Heart left ventricle (tissue), 16 donors: Measurements from ENCODE around the gene CDS1. TPM values are rescaled to one million over a fixed set of nuclear protein-coding genes. Genes with fewer than 3 reads are reported as not detected.

Experiments
- ATAC-seq, 4 donors: fragments of 200-7000 bp; cut with Tn5 transposase; one replicate each; pipeline ENCODE4 v1.9.1; 2020 to 2022; ENCODE audit warnings: moderate library complexity in 4 of 4, mild to moderate bottlenecking in 3 of 4, moderate number of reproducible peaks in 1 of 4
- DNase-seq, 5 donors: peaks; one replicate each; pipeline ENCODE4 v3.0.0-alpha.2; 2020
- H3K27ac ChIP-seq, 12 donors: fragments of 200-600 bp; sonication (generic) in 4 of 12; one replicate each; pipeline versions ENCODE4 v1.5.0 to v1.8.0; 2016 to 2022; ENCODE audit warnings: mild to moderate bottlenecking in 2 of 12
- H3K27me3 ChIP-seq, 9 donors: fragments of 200-600 bp; sonication (generic) in 2 of 9; one replicate each; pipeline versions ENCODE4 v1.5.1 to v1.8.0; 2016 to 2022; ENCODE audit warnings: mild to moderate bottlenecking in 3 of 9
- H3K36me3 ChIP-seq, 9 donors: fragments of 200-600 bp; sonication (generic) in 2 of 9; one replicate each; pipeline versions ENCODE4 v1.5.0 to v1.8.0; 2018 to 2022; ENCODE audit warnings: mild to moderate bottlenecking in 2 of 9
- H3K4me1 ChIP-seq, 12 donors: fragments of 200-600 bp; sonication (generic) in 4 of 12; one replicate each; pipeline versions ENCODE4 v1.5.0 to v1.8.0; 2016 to 2022; ENCODE audit warnings: mild to moderate bottlenecking in 3 of 12
- H3K4me3 ChIP-seq, 12 donors: fragments of 200-600 bp; sonication (generic) in 4 of 12; one replicate each; pipeline versions ENCODE4 v1.5.0 to v1.8.0; 2017 to 2022; ENCODE audit warnings: mild to moderate bottlenecking in 9 of 12, moderate library complexity in 4 of 12
- H3K9me3 ChIP-seq, 12 donors: fragments of 200-600 bp; sonication (generic) in 4 of 12; one replicate each; pipeline versions ENCODE4 v1.5.0 to v1.8.0; 2016 to 2022; ENCODE audit warnings: mild to moderate bottlenecking in 1 of 12
- CTCF ChIP-seq, 12 donors: fragments of 200-600 bp; sonication (generic) in 4 of 12; IDR thresholded peaks; one replicate each; pipeline versions ENCODE4 v1.5.0 to v1.8.0; 2018 to 2022; ENCODE audit warnings: antibody characterized with exemption in 12 of 12, mild to moderate bottlenecking in 5 of 12
- POLR2A ChIP-seq, 2 donors: fragments of 450-650 bp; IDR thresholded peaks; one replicate each; pipeline ENCODE4 v1.6.1; 2017; ENCODE audit warnings: antibody characterized with exemption in 2 of 2, mild to moderate bottlenecking in 2 of 2, moderate library complexity in 2 of 2
- WGBS, 4 donors: extraction: QIAGEN DNeasy Blood & Tissue Kit in 2 of 4; methylation state at CpG; one replicate each; pipeline versions ENCODE4 v1.1.5 to v1.1.7; 2013 to 2018; 5-methylcytosine and 5-hydroxymethylcytosine counted together
- intact Hi-C, 10 donors: fragments of 100-400 bp; cut with DNase I; formaldehyde crosslinking; loops; one replicate each; pipeline versions ENCODE4 v1.11.1 to v1.14.2; 2022
- polyA plus RNA-seq, 2 donors: library from polyadenylated mRNA; stranded (reverse); fragments of 200-250 nt; gene quantifications; one replicate each; pipeline ENCODE4 v1.2.3, GENCODE V29; 2013
- total RNA-seq, 9 donors: library from RNA; depleted of rRNA in 2 of 9; stranded (reverse); fragments of >200 nt in 2 of 9; fragmentation: NEBNext Ultra II Directional in 3 of 9; extraction: Animal tissue kit (Norgen Biotek cat#: 25700) in 3 of 9; gene quantifications; one replicate each; pipeline versions ENCODE4 v1.1.0 to v1.2.4, GENCODE V29; 2016 to 2023
- donor health status: ischemic (EF 13 %, LVEDD 7.1; RV severe dilation, severe dysfunction).
- donor health status: healthy with polysubstance abuse.
- donor health status: DM: no; HTN: yes; CAD: no.
- donor health status: DM: no; HTN: no; CAD: no.
- donor health status: ischemic (EF 25% LVEDD 6.9; RV normal size, moderate dysfunction).
- donor health status: ischemic (EF 25% LVEDD 5.7; RV mildly dilated, moderate dysfunction).
- donor health status: healthy.
- donor health status: DM: yes; HTN: yes; CAD: no.
- donor health status: ischemic (EF 35%, LVEDD 5.7; RV mildly dilated, moderate dysfunction).
- donor health status: nonischemic (EF 11% LVEDD 7.7; RV severe dilation, severe dysfunction).
- donor health status: DM: yes; HTN: yes; CAD: no.
- donor health status: PGD.
- donor health status: ischemic (EF 29% LVEDD 5.4; RV normal size, mild dysfunction).
- donor health status: nonischemic (EF 23%, LVEDD 6.1; RV moderate dilation, normal function).

The CDS1 gene
- total and polyA plus RNA-seq, 11 donors: 0.15 to 1.7 (median 0.44) TPM

DNA sequence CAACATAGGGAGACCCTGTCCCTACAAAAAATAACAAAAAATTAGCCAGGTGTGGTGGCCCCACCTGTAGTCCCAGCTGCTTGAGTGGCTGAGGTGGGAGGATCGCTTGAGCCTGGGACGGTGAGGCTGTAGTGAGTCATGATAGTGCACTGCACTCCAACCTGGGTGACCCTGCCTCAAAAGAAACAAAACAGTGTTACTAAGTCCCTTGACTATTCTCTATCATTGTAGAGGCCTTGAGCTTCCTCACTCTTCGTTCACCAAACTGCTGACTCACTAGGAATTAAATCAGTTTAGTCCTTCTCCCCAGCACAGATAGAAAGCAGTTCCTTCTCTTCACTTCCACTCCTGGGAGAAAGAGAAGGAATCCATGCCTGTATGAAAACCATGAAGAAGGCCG is 14.5 kb downstream of the CDS1 start:
- DNase-seq: no peak
- no peaks in the 10 kb centered on the region for H3K9me3 ChIP-seq
- H3K27me3 ChIP-seq: peaks cover 0 to 19% (median 0%) of the 10 kb centered on the region in 9 donors
- H3K27ac ChIP-seq: no peak overlapping the region
- H3K4me1 ChIP-seq: no peaks in the 10 kb centered on the region
- intact Hi-C loops: no loop called here
- 78 to 84% (median 81%) methylated on average over 4 of the region's 4 CpGs for WGBS, 4 donors
- no peak overlapping the region for H3K4me3 ChIP-seq
- H3K36me3 ChIP-seq: no peaks in the 10 kb centered on the region
- no peak for TF ChIP-seq POLR2A (IDR thresholded peaks at IDR 0.05)
- ATAC-seq: no peak

DNA sequence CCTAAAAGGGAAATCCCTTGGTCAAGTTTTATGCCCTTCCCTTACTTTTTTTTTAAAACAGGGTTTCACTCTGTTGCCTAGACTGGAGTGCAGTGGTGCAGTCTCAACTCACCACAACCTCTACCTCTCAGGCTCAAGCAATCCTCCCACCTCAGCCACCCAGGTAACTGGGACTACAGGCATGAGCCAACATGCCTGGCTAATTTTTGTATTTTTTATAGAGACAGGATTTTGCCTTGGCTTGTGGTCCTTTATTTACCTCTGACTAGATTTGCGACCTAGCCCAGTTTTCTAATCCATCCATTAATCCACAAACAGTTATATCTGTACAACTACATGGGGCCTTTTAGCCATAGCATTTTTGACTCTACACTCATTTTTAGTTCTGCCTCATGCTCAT is 23.7 kb downstream of the CDS1 start:
- no peaks in the 10 kb centered on the region for H3K9me3 ChIP-seq
- H3K27ac ChIP-seq: no peak overlapping the region
- ATAC-seq (no peak), DNase-seq (no peak)
- H3K4me3 ChIP-seq: no peak overlapping the region
- H3K36me3 ChIP-seq: no peaks in the 10 kb centered on the region
- 88 to 97% (median 91%) methylated on average over 1 of the region's 1 CpG for WGBS, 4 donors
- intact Hi-C loops: no loop called here
- H3K4me1 ChIP-seq: no peaks in the 10 kb centered on the region
- TF ChIP-seq POLR2A (IDR thresholded peaks at IDR 0.05) (no peak), CTCF (IDR thresholded peaks at IDR 0.05) (no peak)
- peaks cover 0 to 3% (median 0%) of the 10 kb centered on the region in 9 donors for H3K27me3 ChIP-seq

GRCh38 chr4:84611531-84611930 is 28.6 kb downstream of the CDS1 start:
- Histone ChIP-seq H3K4me1 (no peaks in the 10 kb centered on the region), H3K36me3 (no peaks in the 10 kb centered on the region), H3K4me3 (no peak overlapping the region), H3K27me3 (peaks cover 0 to 3% (median 0%) of the 10 kb centered on the region in 9 donors), H3K9me3 (no peaks in the 10 kb centered on the region), H3K27ac (no peak overlapping the region)
- ATAC-seq (no peak), DNase-seq (no peak)
- TF ChIP-seq CTCF (IDR thresholded peaks at IDR 0.05): no peak
- TF ChIP-seq POLR2A (IDR thresholded peaks at IDR 0.05): no peak
- intact Hi-C loops: no loop called here
- WGBS, 4 donors: 74 to 85% (median 78%) methylated on average over 3 of the region's 3 CpGs

- H3K36me3 ChIP-seq: no peaks in the 10 kb centered on the region
- ATAC-seq (no peak), DNase-seq (no peak)
- H3K4me3 ChIP-seq: no peak overlapping the region
- no peaks in the 10 kb centered on the region for H3K4me1 ChIP-seq
- TF ChIP-seq POLR2A (IDR thresholded peaks at IDR 0.05) (no peak), CTCF (IDR thresholded peaks at IDR 0.05) (no peak)
- WGBS, 4 donors: 78 to 88% (median 85%) methylated on average over 5 of the region's 5 CpGs
- H3K27ac ChIP-seq: no peak overlapping the region
- intact Hi-C loops: no loop called here
- H3K9me3 ChIP-seq: no peaks in the 10 kb centered on the region
- peaks cover 0 to 3% (median 0%) of the 10 kb centered on the region in 9 donors for H3K27me3 ChIP-seq
These were observed 32.0 kb downstream of the CDS1 start for GRCh38 chr4:84614891-84615290.

DNA sequence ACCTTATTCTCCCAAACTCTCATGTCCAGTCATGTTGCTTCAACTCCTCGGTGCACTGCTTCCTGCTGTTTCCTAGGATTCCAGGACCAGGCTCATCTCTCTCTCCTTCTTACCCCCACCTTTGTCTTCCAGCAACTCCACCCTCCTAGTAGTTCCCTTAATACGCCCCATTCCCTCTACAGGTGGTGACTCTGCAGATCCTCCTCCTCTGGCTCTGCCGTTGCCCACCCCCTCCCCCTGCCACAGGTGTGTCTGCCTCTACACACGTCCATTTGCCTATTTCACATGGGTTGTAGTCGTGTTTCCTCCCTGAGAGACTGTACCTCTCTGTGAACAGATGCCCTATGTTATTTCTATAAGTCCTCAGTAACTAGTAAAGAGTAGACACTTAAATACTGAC is 32.4 kb downstream of the CDS1 start:
- no peaks in the 10 kb centered on the region for H3K4me1 ChIP-seq
- ATAC-seq: no peak

More for the DNA sequence above, 32.4 kb downstream of the CDS1 start:
- intact Hi-C loops: no loop called here
- Histone ChIP-seq H3K9me3 (no peaks in the 10 kb centered on the region), H3K27me3 (peaks cover 0 to 2% (median 0%) of the 10 kb centered on the region in 9 donors), H3K4me3 (no peak overlapping the region), H3K36me3 (no peaks in the 10 kb centered on the region), H3K27ac (no peak overlapping the region)
- no peak for TF ChIP-seq CTCF (IDR thresholded peaks at IDR 0.05)
- TF ChIP-seq POLR2A (IDR thresholded peaks at IDR 0.05): no peak
- no peak for DNase-seq
- WGBS, 4 donors: 71 to 76% (median 74%) methylated on average over 5 of the region's 5 CpGs
